ENCODE data around the gene ANKRD55.

Gene ANKRD55

DNA sequence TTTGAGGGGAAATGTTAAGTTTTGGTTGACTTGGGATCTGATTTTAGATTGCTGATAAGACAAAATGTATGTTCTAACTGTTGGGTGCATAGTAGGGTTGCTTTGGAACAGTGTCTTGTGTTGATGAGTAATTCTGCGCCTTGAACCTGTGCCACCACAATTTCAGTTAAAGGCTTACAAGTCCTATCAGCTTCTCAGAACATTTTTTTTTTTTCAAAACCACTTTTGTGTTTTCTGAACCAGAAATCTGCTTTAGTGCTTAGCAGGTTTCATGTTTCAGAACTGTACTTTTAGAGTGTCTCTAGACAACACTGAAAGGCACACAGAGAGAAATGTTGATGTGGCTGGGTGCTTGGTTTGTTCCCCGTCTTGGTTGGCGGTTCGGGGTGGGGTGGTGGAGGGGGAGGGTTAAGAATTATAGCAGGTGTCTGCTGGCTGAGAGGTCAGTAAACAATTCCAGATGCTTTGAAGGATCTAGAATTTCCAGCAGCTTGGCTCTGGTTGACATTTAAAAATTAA, 84.6 kb downstream of the ANKRD55 start:
- no peaks in the 10 kb centered on the region for H3K36me3 ChIP-seq (ENCODE audit: control insufficient read depth, insufficient read depth, low read length)
- H3K4me1 ChIP-seq (ENCODE audit: control insufficient read depth, insufficient read depth, low read length), result no peaks in the 10 kb centered on the region
- WGBS, 2 experiments, result 89 to 91% methylated on average over 4 of the region's 4 CpGs
- no peak overlapping the region for H3K27ac ChIP-seq (ENCODE audit: insufficient read depth, low read depth, low read length, poor library complexity, severe bottlenecking)
- H3K9me3 ChIP-seq (ENCODE audit: control insufficient read depth, low read length), result no peaks in the 10 kb centered on the region
- no peaks in the 10 kb centered on the region for H3K27me3 ChIP-seq (ENCODE audit: control insufficient read depth, insufficient read depth, low read length, poor library complexity, severe bottlenecking)
- H3K4me3 ChIP-seq (ENCODE audit: insufficient read depth, low read depth, low read length), result no peak overlapping the region

DNA sequence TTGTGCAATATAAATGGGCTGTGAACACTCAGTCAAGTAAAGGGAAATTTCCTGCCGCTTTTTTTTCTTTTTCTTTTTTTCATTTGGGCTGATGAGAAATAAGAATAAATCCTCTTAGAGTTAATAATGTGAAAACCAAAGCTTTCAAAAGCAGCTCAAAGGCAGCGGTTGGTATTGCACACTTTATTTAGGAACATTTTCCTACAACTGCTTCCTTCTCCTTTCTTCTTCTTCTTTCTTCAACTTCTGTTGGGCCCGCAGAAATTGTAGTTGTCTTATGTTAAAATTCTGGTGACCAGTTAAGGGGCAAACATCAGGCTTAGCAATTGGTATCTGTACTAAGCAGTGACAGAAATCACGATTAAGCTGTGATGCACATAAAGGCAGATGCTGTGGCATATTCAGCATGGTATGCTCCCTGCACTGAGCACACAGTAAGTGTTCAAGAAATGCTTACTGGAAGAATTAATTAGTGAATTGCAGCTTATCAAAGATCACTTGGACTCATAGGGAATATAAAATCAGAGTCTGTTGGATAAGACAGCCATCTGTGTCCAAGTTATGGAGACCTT, 85.4 kb downstream of the ANKRD55 start:
- no peak overlapping the region for H3K4me3 ChIP-seq (ENCODE audit: insufficient read depth, low read depth, low read length)
- H3K36me3 ChIP-seq (ENCODE audit: control insufficient read depth, insufficient read depth, low read length), result no peaks in the 10 kb centered on the region
- WGBS, 2 experiments, result 95 to 97% methylated on average over 4 of the region's 4 CpGs
- no peaks in the 10 kb centered on the region for H3K9me3 ChIP-seq (ENCODE audit: control insufficient read depth, low read length)
- H3K27me3 ChIP-seq (ENCODE audit: control insufficient read depth, insufficient read depth, low read length, poor library complexity, severe bottlenecking), result no peaks in the 10 kb centered on the region
- H3K4me1 ChIP-seq (ENCODE audit: control insufficient read depth, insufficient read depth, low read length), result no peaks in the 10 kb centered on the region
- H3K27ac ChIP-seq (ENCODE audit: insufficient read depth, low read depth, low read length, poor library complexity, severe bottlenecking), result no peak overlapping the region

DNA sequence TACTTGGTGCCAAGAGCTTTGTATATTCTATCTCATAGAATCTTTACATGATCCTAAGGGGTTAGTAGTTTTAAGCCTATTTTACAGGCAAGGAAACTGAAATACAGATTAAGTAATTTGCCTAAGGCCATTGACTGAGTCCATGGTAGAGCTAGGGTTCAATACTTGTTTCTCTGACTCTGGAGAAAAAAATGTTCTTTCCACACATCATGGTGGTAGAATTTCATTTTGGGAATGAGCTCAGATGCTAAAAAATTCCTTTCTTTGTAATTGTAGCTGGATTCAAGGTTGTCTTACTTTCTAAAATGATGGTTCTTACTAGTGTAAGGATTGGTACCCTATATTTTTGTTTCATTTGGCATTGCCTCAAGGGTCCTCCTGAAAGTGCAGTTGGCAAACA, 86.0 kb downstream of the ANKRD55 start:
- no peaks in the 10 kb centered on the region for H3K9me3 ChIP-seq (ENCODE audit: control insufficient read depth, low read length)
- no peak overlapping the region for H3K27ac ChIP-seq (ENCODE audit: insufficient read depth, low read depth, low read length, poor library complexity, severe bottlenecking)
- H3K36me3 ChIP-seq (ENCODE audit: control insufficient read depth, insufficient read depth, low read length), result no peaks in the 10 kb centered on the region
- no peak overlapping the region for H3K4me3 ChIP-seq (ENCODE audit: insufficient read depth, low read depth, low read length)
- no peaks in the 10 kb centered on the region for H3K27me3 ChIP-seq (ENCODE audit: control insufficient read depth, insufficient read depth, low read length, poor library complexity, severe bottlenecking)
- no peaks in the 10 kb centered on the region for H3K4me1 ChIP-seq (ENCODE audit: control insufficient read depth, insufficient read depth, low read length)

DNA sequence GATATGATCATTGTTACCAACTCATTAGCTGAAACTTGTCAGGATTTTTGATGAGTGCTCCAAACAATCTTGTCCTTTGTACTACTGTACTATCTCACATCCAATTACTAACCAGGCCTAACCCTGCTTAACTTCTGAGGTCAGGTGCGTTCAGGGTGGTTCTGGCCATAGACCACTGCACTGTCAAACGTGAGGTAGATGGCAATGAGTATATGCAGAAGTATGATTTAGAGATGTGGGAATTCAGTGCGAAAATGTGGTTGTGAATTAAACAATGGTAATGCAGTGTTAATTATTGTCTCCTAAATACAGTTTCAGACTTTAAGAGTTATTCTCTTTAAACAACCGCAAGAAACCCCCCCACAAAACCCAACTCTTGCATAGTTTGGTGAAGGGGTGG, 86.5 kb downstream of the ANKRD55 start:
- no peaks in the 10 kb centered on the region for H3K36me3 ChIP-seq (ENCODE audit: control insufficient read depth, insufficient read depth, low read length)
- no peaks in the 10 kb centered on the region for H3K27me3 ChIP-seq (ENCODE audit: control insufficient read depth, insufficient read depth, low read length, poor library complexity, severe bottlenecking)
- H3K4me3 ChIP-seq (ENCODE audit: insufficient read depth, low read depth, low read length), result no peak overlapping the region
- WGBS, 2 experiments, result 95 to 96% methylated on average over 3 of the region's 4 CpGs
- no peaks in the 10 kb centered on the region for H3K4me1 ChIP-seq (ENCODE audit: control insufficient read depth, insufficient read depth, low read length)
- H3K27ac ChIP-seq (ENCODE audit: insufficient read depth, low read depth, low read length, poor library complexity, severe bottlenecking), result no peak overlapping the region
- no peaks in the 10 kb centered on the region for H3K9me3 ChIP-seq (ENCODE audit: control insufficient read depth, low read length)

DNA sequence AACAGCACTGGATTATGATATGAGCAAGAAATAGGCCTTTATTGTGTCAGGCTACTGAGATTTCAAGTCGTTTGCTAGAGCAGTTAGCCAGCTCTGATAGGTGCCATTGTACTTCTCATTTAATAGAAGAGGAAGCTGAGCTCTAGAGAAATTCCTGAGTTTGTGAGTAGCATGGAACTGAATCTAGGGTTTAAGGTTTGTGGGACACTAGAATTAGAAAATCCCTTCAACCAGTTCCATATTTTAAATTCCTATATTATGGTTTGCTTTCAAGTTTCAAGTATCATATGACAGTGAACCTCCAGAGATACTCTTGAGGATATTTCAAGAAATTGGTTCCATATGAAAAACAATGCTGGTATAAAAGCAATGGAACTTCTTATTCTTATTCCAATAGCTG, 87.6 kb downstream of the ANKRD55 start:
- no peaks in the 10 kb centered on the region for H3K9me3 ChIP-seq (ENCODE audit: control insufficient read depth, low read length)
- H3K4me1 ChIP-seq (ENCODE audit: control insufficient read depth, insufficient read depth, low read length), result no peaks in the 10 kb centered on the region
- no peaks in the 10 kb centered on the region for H3K27me3 ChIP-seq (ENCODE audit: control insufficient read depth, insufficient read depth, low read length, poor library complexity, severe bottlenecking)
- WGBS, 2 experiments, result 83 to 85% methylated on average over 1 of the region's 1 CpG
- no peak overlapping the region for H3K27ac ChIP-seq (ENCODE audit: insufficient read depth, low read depth, low read length, poor library complexity, severe bottlenecking)
- H3K4me3 ChIP-seq (ENCODE audit: insufficient read depth, low read depth, low read length), result no peak overlapping the region
- H3K36me3 ChIP-seq (ENCODE audit: control insufficient read depth, insufficient read depth, low read length), result no peaks in the 10 kb centered on the region

DNA sequence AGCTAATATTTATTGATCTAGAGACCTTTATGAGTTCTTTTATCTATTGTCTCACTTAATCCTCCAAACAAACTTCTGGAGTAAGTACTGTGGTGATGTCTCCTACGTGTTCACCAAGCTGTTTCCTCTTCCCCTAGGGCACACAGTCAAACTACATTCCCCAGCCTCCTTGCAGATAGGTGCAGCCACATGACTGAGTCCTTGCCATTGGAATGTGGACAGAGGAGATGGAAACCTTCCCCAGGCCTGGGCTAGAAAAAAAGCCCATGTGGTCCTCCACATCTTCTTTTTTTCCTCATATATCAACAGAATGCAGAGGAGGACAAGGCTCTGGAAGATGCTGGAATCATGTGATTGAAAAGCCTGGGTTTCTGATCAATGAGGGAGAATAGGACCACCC, 88.0 kb downstream of the ANKRD55 start:
- WGBS, 2 experiments, result 100% methylated on average over 1 of the region's 1 CpG; no CpG with 5 or more reads in 1 of the 2 experiments
- H3K9me3 ChIP-seq (ENCODE audit: control insufficient read depth, low read length), result no peaks in the 10 kb centered on the region
- H3K4me1 ChIP-seq (ENCODE audit: control insufficient read depth, insufficient read depth, low read length), result no peaks in the 10 kb centered on the region
- H3K27me3 ChIP-seq (ENCODE audit: control insufficient read depth, insufficient read depth, low read length, poor library complexity, severe bottlenecking), result no peaks in the 10 kb centered on the region
- no peak overlapping the region for H3K4me3 ChIP-seq (ENCODE audit: insufficient read depth, low read depth, low read length)
- H3K36me3 ChIP-seq (ENCODE audit: control insufficient read depth, insufficient read depth, low read length), result no peaks in the 10 kb centered on the region
- H3K27ac ChIP-seq (ENCODE audit: insufficient read depth, low read depth, low read length, poor library complexity, severe bottlenecking), result no peak overlapping the region

DNA sequence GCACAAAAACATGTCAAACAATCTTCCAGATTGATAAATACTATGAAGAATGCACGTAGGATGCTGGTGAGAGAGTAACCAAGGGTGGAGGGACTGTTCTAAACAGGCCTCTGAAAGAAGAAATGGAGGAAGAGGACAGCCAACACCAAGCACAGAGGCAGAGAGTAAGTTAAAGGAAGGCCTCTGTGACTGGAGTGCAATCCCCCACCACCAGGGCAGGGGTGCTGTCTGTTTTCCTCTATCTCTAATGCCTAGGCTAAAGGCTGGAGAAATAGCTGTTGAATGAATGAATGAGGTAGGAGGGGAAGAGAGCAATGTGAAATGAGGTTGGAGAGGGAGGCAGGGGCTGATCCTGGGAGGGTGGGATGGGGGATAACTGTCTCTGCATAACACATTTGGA, 88.9 kb downstream of the ANKRD55 start:
- Histone ChIP-seq H3K9me3 (ENCODE audit: control insufficient read depth, low read length) (no peaks in the 10 kb centered on the region), H3K27ac (ENCODE audit: insufficient read depth, low read depth, low read length, poor library complexity, severe bottlenecking) (no peak overlapping the region), H3K4me3 (ENCODE audit: insufficient read depth, low read depth, low read length) (no peak overlapping the region), H3K27me3 (ENCODE audit: control insufficient read depth, insufficient read depth, low read length, poor library complexity, severe bottlenecking) (no peaks in the 10 kb centered on the region), H3K36me3 (ENCODE audit: control insufficient read depth, insufficient read depth, low read length) (no peaks in the 10 kb centered on the region), H3K4me1 (ENCODE audit: control insufficient read depth, insufficient read depth, low read length) (no peaks in the 10 kb centered on the region)
- 86 to 88% methylated on average over 1 of the region's 1 CpG for WGBS, 2 experiments

DNA sequence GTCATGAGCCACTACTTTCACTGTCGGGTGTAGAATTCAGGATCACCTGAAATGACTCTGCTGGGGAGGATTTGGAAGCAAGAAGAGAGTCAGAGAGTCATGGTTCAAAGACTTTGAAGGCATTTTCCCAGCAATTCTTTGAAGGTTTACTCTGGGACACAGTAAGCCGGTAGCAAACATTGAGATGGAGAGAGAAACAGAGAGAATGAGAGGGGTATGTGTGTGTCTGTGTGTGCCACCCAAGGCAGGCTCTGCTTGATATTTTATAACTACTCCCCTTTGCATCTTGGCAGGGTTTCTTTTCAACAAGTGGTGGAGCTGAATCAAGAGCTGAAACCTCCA, 89.8 kb downstream of the ANKRD55 start:
- 91 to 93% methylated on average over 2 of the region's 2 CpGs for WGBS, 2 experiments
- H3K4me1 ChIP-seq (ENCODE audit: control insufficient read depth, insufficient read depth, low read length), result no peaks in the 10 kb centered on the region
- H3K4me3 ChIP-seq (ENCODE audit: insufficient read depth, low read depth, low read length), result no peak overlapping the region
- H3K36me3 ChIP-seq (ENCODE audit: control insufficient read depth, insufficient read depth, low read length), result no peaks in the 10 kb centered on the region
- no peaks in the 10 kb centered on the region for H3K27me3 ChIP-seq (ENCODE audit: control insufficient read depth, insufficient read depth, low read length, poor library complexity, severe bottlenecking)
- no peak overlapping the region for H3K27ac ChIP-seq (ENCODE audit: insufficient read depth, low read depth, low read length, poor library complexity, severe bottlenecking)
- no peaks in the 10 kb centered on the region for H3K9me3 ChIP-seq (ENCODE audit: control insufficient read depth, low read length)

DNA sequence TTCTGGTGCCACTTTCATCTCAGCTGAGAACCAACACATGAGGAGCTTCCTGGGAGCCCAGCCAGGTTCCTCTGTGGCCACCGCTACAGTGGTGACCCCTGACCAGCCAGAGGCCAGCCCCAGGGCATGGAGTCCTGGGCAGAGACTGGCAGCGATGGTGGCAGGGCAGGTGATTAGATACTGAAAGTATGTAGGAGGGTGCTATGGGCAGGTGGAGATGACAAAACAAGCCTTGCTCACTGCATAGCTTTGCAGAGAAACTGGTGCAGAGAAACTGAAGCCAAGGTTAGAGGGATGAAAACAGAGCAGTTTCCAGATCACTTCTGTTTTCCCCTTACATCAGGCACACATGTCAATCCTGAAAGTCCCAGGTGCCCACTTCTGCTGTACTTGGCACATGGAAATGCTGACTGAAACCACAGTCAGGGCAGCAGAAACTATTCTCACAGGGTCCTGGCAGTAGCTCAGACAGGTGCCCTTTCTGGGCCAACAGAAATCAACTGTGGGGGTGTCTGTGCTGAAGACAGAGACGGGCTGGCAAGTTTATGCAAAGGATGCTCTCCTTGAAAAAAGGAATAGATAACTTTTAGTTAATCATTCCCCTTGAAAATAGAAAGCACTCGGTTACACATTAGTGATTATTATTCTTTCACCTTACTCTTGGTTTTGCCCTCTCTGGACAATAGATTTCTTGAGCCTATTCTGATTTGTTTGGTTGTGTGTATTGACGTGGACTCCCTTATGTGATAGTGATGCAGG, 90.3 kb downstream of the ANKRD55 start:
- WGBS, 2 experiments, result 90 to 97% methylated on average over 4 to 5 of the region's 5 CpGs
- H3K4me1 ChIP-seq (ENCODE audit: control insufficient read depth, insufficient read depth, low read length), result no peaks in the 10 kb centered on the region

DNA sequence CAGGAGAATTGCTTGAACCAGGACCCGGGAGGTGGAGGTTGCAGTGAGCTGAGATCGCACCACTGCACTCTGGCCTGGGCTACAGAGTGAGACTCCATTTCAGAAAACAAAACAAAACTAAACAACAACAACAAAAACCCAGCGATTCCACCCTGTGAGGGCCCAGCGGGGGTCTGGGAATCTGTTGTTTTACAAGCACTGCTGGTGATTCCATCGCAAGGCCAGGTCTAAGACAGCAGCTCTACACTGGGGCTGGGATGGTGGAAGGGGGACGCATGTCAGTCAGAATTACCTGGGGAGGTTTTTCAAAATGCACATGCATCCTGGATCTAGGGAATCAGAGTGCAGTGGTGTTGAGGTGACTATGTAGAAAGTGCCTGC, 90.9 kb downstream of the ANKRD55 start:
- Histone ChIP-seq H3K27me3 (ENCODE audit: control insufficient read depth, insufficient read depth, low read length, poor library complexity, severe bottlenecking) (no peaks in the 10 kb centered on the region), H3K9me3 (ENCODE audit: control insufficient read depth, low read length) (no peaks in the 10 kb centered on the region), H3K4me3 (ENCODE audit: insufficient read depth, low read depth, low read length) (no peak overlapping the region), H3K4me1 (ENCODE audit: control insufficient read depth, insufficient read depth, low read length) (no peaks in the 10 kb centered on the region), H3K36me3 (ENCODE audit: control insufficient read depth, insufficient read depth, low read length) (no peaks in the 10 kb centered on the region), H3K27ac (ENCODE audit: insufficient read depth, low read depth, low read length, poor library complexity, severe bottlenecking) (no peak overlapping the region)
- 72 to 73% methylated on average over 6 of the region's 6 CpGs for WGBS, 2 experiments

More for the DNA sequence above, 90.3 kb downstream of the ANKRD55 start:
- Histone ChIP-seq H3K4me3 (ENCODE audit: insufficient read depth, low read depth, low read length) (no peak overlapping the region), H3K27ac (ENCODE audit: insufficient read depth, low read depth, low read length, poor library complexity, severe bottlenecking) (no peak overlapping the region), H3K9me3 (ENCODE audit: control insufficient read depth, low read length) (no peaks in the 10 kb centered on the region), H3K27me3 (ENCODE audit: control insufficient read depth, insufficient read depth, low read length, poor library complexity, severe bottlenecking) (no peaks in the 10 kb centered on the region), H3K36me3 (ENCODE audit: control insufficient read depth, insufficient read depth, low read length) (no peaks in the 10 kb centered on the region)
